K562 (cell line): ENCODE data around the gene ZNF506. TPM values are rescaled to one million over a fixed set of nuclear protein-coding genes. Genes with fewer than 3 reads are reported as not detected.
A peak's percentile ranks its signal among the peaks of the same experiment; 100 is the strongest.

Experiments
- DIDO1 ChIP-seq: fragments of 450-650 bp; IDR thresholded peaks from 2 replicates; pipeline ENCODE4 v1.6.1; 2016; ENCODE audit warnings: low read depth, missing biosample characterization, missing genetic modification characterization
- DNMT1 ChIP-seq: fragments of 450-650 bp; IDR thresholded peaks from 2 replicates; pipeline ENCODE4 v1.6.1; 2016; ENCODE audit warnings: antibody characterized with exemption, mild to moderate bottlenecking
- HCFC1 ChIP-seq: IDR thresholded peaks from 2 replicates; pipeline ENCODE4 v1.6.1; 2012; ENCODE audit warnings: low read depth, low read length, improper control_type of control experiment
- KAT2B ChIP-seq: IDR thresholded peaks from one replicate; pipeline ENCODE4 v1.6.1; 2012; ENCODE audit warnings: low read depth, mild to moderate bottlenecking, control low read depth, inconsistent platforms, low read length, moderate library complexity
- POLR2A ChIP-seq: fragments of 450-650 bp; conservative IDR thresholded peaks from 2 replicates; pipeline ENCODE4 v1.6.1; 2016
- POLR2H ChIP-seq: IDR thresholded peaks from 2 replicates; pipeline ENCODE4 v1.6.1; 2016; ENCODE audit warnings: missing genetic modification characterization, low read depth, mild to moderate bottlenecking, control low read depth, missing compliant biosample characterization, moderate library complexity
- ZFP36 ChIP-seq: fragments of 150-350 bp; IDR thresholded peaks from 2 replicates; pipeline ENCODE4 v1.6.1; 2018; ENCODE audit warnings: low read length, low read depth; ENCODE audit not compliant: partially characterized antibody
- ZNF561 ChIP-seq: fragments of 450-650 bp; formaldehyde crosslinking; conservative IDR thresholded peaks from 2 replicates; pipeline ENCODE4 v1.4.0; 2020; ENCODE audit warnings: mild to moderate bottlenecking, moderate library complexity
- ZNF644 ChIP-seq: fragments of 200-800 bp; sonication (Bioruptor generic); IDR thresholded peaks from 2 replicates; pipeline ENCODE4 v1.6.1; 2016; ENCODE audit warnings: low read depth, missing genetic modification characterization, missing compliant biosample characterization
- polyA plus RNA-seq, 8 experiments: library from polyadenylated mRNA; depleted of rRNA in 4 of 8; stranded (reverse) in 5 of 8; unstranded in 3 of 8; fragments of >200 nt; fragmentation: Nextera tagmentation in 2 of 8; fragmentation: Illumina TruSeq in 1 of 8; extraction: Ambion mirVana in 2 of 8; extraction: Trizol in 1 of 8; gene quantifications; 2 replicates each; pipeline versions ENCODE4 v1.2.1 to v1.2.3, GENCODE V29; 2011 to 2014; ENCODE audit warnings: inconsistent platforms in 1 of 8, missing spikeins in 1 of 8
- total RNA-seq, 7 experiments: library from RNA; depleted of rRNA in 6 of 7; stranded (reverse); fragments of >200 nt in 6 of 7; fragmentation: Illumina TruSeq in 2 of 7; extraction: Trizol in 2 of 7; gene quantifications; 2 replicates each; pipeline versions ENCODE4 v1.2.1 to v1.2.3, GENCODE V29; 2011 to 2021; ENCODE audit warnings: low replicate concordance in 1 of 7
- TF ChIP-seq, protein P1 (sequence below), 3 experiments: fragments of 200-800 bp in 1 of 3; fragments of 250-450 bp in 1 of 3; fragments of 450-650 bp in 1 of 3; sonication (Bioruptor Pico) in 1 of 3; sonication (Bioruptor generic) in 1 of 3; formaldehyde crosslinking in 1 of 3; IDR thresholded peaks; 2 replicates each; pipeline versions ENCODE4 v1.6.1 to v1.8.0; 2016 to 2022; ENCODE audit warnings: mild to moderate bottlenecking in 2 of 3, missing genetic modification characterization in 2 of 3, missing compliant biosample characterization in 1 of 3, moderate library complexity in 1 of 3
- TF ChIP-seq, protein P2 (sequence below), 2 experiments: fragments of 450-650 bp in 1 of 2; sonication (generic) in 1 of 2; formaldehyde crosslinking in 1 of 2; IDR thresholded peaks; 2 replicates each; pipeline versions ENCODE4 v1.7.1 to v1.9.0; 2016 to 2022; ENCODE audit warnings: inconsistent platforms in 1 of 2, mild to moderate bottlenecking in 1 of 2, missing genetic modification reagents in 1 of 2
- TF ChIP-seq, protein P3 (sequence below): fragments of 250-450 bp; sonication (Bioruptor Pico); IDR thresholded peaks from 2 replicates; pipeline ENCODE4 v1.9.0; 2021; ENCODE audit warnings: mild to moderate bottlenecking

The ZNF506 gene
- total and polyA plus RNA-seq, 9 of the 15 experiments (the other 6 are each of a cell fraction or from before 2014, with no cell fraction given), result 0.03 to 0.44 (median 0.14) TPM; not detected in 2

DNA sequence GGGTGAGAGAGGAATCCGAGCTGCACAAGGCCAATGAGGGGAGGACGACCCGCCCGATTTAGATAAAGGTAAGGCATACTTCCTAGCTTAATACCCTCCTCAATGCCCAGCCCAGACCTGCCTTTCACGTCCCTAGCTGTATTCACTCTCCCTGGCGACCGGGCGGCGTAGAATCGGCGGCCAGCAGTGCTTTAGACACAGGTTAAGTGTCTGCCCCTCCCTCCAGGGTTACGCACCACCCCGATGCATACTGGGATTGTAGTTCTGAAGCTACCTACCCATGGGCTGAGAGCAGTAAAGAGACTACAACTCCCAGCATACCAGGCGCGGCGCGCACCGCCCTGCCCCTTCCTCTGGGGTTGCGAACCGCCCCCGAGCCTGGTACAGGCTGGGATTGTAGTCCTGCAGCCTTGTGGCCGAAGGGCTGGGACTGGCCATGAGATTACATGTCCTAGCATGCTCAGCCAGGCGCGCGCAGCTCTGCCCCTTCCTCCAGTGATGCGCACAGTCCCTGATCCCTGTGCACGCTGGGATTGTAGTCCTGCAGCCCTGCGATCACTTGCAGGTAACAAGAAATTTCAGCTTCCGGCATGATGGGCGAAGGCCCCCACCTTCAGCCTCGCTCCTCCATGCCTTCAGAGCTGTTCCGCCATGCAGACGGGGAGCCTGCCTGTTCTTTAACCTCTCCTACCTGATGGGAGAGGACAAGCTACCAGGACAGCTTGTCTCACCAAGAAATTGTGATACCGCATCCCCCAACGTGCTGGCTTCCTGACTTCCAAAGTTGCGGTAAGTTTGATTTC lies 45.1 kb downstream of the ZNF506 start (continued):
- TF ChIP-seq, protein P1, sequence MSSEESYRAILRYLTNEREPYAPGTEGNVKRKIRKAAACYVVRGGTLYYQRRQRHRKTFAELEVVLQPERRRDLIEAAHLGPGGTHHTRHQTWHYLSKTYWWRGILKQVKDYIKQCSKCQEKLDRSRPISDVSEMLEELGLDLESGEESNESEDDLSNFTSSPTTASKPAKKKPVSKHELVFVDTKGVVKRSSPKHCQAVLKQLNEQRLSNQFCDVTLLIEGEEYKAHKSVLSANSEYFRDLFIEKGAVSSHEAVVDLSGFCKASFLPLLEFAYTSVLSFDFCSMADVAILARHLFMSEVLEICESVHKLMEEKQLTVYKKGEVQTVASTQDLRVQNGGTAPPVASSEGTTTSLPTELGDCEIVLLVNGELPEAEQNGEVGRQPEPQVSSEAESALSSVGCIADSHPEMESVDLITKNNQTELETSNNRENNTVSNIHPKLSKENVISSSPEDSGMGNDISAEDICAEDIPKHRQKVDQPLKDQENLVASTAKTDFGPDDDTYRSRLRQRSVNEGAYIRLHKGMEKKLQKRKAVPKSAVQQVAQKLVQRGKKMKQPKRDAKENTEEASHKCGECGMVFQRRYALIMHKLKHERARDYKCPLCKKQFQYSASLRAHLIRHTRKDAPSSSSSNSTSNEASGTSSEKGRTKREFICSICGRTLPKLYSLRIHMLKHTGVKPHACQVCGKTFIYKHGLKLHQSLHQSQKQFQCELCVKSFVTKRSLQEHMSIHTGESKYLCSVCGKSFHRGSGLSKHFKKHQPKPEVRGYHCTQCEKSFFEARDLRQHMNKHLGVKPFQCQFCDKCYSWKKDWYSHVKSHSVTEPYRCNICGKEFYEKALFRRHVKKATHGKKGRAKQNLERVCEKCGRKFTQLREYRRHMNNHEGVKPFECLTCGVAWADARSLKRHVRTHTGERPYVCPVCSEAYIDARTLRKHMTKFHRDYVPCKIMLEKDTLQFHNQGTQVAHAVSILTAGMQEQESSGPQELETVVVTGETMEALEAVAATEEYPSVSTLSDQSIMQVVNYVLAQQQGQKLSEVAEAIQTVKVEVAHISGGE (CRISPR knock-in tag; IDR thresholded peaks at IDR 0.05), result peak in 1 of 3 experiments; percentile 79; a peak in 2 of 6 replicates
- TF ChIP-seq HCFC1, result peak; percentile 99
- 0 out of 2 replicates have a peak, but pooled peaks have one; percentile 18 for TF ChIP-seq POLR2H
- TF ChIP-seq, protein P2, sequence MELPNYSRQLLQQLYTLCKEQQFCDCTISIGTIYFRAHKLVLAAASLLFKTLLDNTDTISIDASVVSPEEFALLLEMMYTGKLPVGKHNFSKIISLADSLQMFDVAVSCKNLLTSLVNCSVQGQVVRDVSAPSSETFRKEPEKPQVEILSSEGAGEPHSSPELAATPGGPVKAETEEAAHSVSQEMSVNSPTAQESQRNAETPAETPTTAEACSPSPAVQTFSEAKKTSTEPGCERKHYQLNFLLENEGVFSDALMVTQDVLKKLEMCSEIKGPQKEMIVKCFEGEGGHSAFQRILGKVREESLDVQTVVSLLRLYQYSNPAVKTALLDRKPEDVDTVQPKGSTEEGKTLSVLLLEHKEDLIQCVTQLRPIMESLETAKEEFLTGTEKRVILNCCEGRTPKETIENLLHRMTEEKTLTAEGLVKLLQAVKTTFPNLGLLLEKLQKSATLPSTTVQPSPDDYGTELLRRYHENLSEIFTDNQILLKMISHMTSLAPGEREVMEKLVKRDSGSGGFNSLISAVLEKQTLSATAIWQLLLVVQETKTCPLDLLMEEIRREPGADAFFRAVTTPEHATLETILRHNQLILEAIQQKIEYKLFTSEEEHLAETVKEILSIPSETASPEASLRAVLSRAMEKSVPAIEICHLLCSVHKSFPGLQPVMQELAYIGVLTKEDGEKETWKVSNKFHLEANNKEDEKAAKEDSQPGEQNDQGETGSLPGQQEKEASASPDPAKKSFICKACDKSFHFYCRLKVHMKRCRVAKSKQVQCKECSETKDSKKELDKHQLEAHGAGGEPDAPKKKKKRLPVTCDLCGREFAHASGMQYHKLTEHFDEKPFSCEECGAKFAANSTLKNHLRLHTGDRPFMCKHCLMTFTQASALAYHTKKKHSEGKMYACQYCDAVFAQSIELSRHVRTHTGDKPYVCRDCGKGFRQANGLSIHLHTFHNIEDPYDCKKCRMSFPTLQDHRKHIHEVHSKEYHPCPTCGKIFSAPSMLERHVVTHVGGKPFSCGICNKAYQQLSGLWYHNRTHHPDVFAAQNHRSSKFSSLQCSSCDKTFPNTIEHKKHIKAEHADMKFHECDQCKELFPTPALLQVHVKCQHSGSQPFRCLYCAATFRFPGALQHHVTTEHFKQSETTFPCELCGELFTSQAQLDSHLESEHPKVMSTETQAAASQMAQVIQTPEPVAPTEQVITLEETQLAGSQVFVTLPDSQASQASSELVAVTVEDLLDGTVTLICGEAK (IDR thresholded peaks at IDR 0.05), result peak; percentile 84
- TF ChIP-seq, protein P2 (CRISPR knock-in tag; IDR thresholded peaks at IDR 0.05), result no peak
- TF ChIP-seq, protein P3, sequence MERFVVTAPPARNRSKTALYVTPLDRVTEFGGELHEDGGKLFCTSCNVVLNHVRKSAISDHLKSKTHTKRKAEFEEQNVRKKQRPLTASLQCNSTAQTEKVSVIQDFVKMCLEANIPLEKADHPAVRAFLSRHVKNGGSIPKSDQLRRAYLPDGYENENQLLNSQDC, result no peak
- peak; percentile 90 for TF ChIP-seq ZNF644 (tag)
- TF ChIP-seq DIDO1, result 0 out of 2 replicates have a peak, but pooled peaks have one; percentile 30
- no peak for TF ChIP-seq ZNF561 (CRISPR knock-in tag)
- TF ChIP-seq DNMT1, result no peak
- peak; percentile 76 for TF ChIP-seq POLR2A
- no peak for TF ChIP-seq ZFP36
- no peak for TF ChIP-seq KAT2B
